COR-L47 (cell line): Measurements from ENCODE around the gene TPM1.
"Not testable (repeated sequence)": the region's sequence is repeated elsewhere in the genome, so short reads cannot be mapped to it uniquely, and the experiment has no call there.

Source experiments
- DNase-seq: peaks from one replicate; lab custom pipeline; 2025; lab: John Stamatoyannopoulos, UW

TPM1 gene

DNA sequence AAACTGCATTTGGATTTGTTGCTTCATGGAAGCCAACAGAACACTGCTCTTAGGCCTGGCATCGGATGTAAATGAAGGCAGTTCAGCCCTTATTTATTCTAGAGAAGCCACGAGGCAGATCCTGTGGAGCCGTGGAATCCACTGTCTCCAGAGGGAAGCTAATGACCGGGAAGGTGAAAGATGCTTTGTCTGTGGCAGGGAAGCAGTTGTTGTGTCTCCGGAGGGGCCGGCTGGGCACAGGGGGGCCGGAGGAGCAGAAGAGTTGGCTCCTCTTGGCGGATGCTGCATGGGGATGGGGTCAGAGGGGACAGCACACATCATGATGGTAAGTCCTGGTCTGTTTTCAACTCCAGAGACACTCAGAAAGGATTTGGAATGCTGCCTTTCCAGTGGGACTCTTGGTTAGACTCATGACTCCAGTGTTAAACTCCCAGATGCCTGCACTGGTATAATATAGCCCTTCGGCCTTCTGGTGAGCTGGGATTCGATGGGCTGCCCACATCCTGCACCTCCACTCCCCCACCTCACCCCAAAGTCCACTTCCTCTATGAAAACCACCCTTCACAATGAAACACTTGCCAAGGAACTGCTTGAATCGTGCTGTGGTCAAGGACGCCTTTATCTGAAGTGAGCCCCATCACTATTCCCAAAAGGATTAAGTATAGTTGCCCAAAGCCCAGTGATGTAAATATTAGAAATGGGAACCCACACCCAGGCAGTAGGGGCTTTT lies 33.6 kb downstream of the TPM1 start:
- no peak for DNase-seq

DNA sequence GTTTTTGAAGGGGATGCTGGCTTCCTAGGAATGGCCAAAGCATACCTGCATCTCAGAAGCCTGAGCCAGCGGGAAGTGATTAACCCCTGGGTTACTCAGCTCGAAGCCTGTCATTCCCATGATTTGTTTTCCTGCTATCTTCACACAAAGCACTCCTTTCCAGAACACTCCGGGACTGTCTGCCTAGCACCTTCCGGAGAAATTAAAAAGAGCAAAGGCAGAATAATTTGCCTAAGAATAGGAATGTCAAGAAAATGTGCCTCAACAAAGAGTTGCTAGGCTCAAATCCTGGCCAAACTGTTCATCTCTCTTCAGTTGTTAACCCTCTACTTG lies 34.1 kb downstream of the TPM1 start:
- no peak for DNase-seq

DNA sequence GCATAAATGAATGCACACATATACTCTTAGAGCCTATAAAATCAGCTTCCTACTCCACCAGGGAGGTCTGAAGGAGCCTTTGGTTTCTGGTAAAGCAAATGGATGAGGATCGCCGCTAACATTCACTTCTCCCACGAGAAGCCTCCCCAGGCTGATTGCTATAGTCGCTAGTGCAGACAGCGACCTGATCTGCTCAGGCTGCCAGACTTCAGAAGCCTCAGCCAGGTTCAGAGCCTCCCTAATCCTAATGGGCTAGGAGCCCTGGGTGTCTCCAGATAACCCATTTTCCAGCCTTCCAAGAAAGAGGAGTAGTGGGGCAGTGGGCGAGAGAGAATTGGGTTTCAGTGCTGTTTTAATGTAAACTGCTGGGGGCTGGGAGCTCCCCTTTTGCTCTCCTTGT lies 35.4 kb downstream of the TPM1 start:
- DNase-seq: no peak

DNA sequence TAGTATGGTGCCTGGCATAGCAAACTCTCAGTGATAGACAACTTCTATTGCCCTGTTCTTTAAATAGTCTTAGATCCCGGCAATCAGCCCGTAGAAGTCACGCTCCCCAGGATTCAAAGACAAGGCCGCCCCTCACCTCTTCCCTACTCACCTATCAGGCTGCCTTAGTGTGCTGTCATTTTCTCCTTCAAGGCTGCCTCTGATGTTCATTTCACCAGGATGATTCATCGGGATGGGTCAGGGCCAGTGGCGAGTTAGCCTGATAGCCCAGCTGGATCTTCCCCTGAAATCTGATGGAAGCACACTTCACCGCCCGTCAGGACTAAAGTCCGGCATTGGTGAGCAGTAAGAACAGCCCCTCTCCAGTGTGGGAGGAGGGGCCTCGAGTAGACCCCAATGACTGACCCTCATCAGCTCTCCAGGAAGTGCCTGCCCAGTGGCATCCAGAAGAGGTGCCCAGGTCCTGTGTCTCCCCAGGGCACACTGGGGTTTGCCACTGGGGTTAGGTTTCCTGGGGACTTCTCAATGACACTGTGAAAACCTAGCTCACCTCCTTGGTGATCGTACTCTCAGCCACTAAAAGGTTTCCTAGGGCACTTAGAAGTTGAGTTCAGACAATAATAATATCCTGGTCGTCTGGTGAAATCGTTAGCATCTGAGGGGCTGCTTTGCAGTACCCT lies 37.5 kb downstream of the TPM1 start:
- DNase-seq: no peak

DNA sequence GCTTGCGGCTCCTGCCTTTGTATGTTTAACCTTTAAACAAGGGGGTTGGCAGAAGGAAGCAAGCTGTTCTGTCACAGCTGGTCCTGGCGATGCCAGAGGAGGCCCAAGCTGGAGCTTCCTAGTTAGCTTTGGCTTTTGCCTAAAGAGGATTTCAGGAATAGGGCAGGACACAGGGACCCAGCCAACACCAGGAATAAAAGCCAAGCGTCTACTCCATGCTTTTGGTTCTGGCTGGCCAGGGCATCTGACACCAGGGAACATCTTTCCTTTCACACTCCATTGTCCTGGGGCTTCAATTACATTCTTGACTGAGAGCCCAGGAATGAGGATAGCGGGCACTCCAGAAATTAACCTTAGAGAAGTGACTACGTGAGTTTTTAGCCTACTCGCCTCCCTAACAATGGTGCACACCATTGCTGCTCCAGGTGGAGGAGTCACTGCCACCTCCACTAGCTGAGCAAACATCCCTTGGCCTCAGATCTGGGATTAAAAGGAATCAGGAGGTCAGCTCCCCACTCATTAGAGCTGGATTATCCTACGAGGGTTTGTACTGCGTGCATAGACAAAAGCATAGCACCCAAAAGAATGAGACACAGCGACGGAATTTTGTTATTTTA lies 38.2 kb downstream of the TPM1 start:
- no peak for DNase-seq

DNA sequence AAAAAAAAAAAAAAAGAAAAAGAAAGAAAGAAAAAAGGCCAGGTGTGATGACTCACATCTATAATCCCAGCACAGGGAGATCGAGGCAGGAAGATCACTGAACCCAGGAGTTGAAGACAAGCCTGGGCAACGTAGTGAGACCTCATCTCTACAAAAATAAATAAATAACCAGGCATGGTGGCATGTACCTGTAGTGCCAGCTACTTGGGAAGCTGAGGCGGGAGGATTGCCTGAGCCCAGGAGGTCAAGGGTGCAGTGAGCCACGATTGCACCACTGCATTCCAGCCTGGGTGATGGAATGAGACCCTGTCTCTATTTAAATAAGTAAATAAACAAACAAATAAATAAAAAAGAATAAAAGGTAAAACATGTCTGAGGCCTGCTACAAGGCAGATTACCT lies 39.8 kb downstream of the TPM1 start:
- no peak for DNase-seq

DNA sequence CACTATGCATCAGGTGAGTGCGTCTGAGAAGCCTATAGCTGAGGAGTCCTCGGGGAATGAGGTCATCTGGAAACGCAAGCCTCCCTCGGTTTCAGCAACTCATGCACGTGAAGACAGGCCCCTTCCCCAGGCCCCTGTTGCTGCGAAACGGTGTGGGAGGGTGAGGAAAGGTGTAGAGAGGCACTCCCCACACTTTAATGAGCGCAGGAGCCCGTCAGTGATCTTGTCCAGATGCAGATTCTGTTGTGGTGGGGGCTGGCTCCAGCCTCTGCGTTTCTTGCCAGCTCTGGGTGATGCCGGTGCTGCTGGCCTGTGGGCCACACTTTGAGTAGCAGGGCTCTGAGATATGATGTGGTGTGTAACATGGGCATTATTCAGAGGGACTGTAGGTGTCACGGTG lies 40.5 kb downstream of the TPM1 start:
- no peak for DNase-seq

DNA sequence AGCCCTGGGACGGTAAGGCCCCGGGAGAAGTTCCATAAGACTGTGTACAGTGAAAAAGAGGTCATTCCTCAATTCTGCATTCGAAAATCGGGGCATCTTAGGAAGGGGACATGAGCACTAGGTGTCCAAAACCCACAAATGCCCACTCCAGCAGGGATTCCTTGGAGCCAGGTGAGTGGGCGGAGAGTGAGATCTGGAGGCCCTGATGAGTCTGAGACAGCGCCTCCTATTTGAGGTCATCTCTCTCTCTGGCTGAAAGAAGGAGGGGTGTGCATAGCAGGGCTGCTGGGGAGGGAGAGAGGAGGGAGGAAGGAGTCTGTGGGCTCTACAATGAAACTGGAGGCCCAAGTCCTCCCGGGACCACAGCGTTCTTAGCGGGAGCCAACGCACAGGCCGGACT lies 41.0 kb downstream of the TPM1 start:
- no peak for DNase-seq

DNA sequence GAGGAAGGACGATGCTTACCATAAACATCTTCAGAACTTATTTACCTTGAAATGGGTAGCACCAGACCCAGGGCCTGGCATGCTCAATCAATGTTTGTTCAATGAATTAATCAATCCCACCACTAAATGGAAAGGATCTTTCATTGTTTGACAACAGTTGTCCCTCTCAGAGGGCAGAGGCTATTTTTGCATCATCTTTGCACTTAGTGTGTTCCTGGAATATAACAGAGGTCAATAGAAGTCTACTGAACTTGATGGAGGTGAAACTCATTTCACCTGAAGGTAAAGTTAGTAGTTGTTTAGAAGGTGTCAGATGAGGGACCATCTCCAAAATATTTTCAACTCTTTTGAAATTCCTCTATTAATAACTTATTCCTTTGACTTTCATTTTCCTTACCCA lies 42.3 kb downstream of the TPM1 start:
- no peak for DNase-seq

DNA sequence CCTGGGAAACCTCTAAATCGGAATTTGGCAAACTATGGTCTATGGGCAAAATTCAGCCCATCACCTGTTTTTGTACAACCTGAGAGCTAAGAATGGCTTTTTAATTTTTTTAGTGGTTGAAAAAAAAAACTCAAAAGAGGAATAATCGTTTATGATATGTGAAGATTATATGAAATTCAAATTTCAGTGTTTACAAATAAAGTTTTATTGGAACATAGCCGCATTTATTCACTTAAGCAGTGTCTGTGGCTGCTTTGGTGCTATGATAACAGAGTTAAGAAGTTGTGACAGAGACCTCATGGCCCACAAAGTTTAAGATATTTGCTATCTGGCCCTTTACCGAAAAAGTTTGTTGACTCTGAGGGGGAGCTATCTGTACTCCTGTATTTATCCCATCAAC lies 42.7 kb downstream of the TPM1 start:
- DNase-seq: no peak

DNA sequence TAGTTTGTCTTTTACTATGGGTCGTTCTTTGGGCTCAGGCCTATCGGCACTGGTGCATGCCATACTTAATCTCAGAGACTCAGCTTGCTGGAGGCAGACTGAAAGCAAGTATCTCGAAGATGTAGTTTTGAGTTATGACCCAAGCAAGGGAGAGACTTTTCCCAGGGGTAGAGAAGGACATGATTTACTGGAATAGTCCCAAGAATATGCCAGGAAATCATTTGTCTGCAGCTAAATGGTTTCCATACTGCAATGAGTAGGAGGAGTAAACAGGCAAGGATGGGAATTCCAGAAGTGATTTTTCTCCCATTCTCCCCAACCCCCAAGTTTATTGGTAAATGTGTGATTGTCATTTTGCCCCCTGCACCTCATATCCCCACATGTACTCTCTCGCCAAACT lies 43.7 kb downstream of the TPM1 start:
- no peak for DNase-seq

DNA sequence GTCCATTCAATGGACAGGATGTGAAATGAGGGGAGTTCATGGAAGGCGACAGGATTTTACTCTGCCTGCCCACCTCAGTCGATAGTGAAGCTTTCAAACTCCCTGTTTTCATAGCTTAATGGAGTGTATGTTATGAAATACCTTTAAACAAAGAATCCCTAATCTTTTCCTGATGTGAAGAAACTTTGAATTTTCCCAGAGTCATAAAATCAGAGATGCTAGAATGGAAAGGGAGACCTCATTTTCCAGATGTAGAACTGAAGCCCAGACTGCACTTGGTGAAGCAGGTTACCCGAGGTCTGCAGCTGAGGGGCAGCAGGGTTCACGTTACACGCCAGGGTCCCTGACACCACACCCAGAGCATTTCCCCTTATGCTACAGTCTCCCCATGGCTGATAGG lies 44.4 kb downstream of the TPM1 start:
- no peak for DNase-seq

DNA sequence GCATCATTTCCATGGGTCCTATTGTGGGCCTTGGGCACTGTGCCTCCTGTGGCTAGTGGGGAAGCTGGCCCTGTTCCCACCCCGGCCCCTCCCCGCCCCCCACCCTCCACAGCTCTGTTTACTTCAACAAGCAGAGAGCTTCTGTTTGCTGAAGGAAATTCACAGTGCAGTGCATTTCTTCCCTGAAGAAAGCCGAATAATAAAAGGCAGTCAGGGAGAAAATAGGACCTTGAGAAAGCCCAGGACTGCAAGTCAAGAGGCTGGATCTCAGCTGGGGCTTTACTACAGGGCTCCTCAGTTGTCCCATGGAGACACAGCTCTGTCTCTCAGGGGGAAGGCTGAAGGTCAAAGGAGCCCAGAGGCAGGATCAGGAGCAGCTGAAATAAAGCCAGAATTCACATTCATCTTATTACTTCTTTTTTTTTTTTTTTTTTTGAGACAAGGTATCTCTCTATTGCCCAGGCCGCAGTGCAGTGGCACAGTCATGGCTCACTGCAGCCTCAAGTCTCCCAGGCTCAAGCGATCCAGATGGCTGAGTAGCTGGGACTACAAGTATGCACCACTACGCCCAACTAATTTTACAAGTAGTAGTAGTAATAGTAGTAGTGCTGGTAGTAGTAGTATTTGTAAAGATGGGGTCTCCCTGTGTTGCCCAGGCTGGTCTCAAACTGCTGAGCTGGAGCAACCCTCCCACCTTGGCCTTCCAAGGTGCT lies 46.1 kb downstream of the TPM1 start:
- peak; percentile 21 for DNase-seq

DNA sequence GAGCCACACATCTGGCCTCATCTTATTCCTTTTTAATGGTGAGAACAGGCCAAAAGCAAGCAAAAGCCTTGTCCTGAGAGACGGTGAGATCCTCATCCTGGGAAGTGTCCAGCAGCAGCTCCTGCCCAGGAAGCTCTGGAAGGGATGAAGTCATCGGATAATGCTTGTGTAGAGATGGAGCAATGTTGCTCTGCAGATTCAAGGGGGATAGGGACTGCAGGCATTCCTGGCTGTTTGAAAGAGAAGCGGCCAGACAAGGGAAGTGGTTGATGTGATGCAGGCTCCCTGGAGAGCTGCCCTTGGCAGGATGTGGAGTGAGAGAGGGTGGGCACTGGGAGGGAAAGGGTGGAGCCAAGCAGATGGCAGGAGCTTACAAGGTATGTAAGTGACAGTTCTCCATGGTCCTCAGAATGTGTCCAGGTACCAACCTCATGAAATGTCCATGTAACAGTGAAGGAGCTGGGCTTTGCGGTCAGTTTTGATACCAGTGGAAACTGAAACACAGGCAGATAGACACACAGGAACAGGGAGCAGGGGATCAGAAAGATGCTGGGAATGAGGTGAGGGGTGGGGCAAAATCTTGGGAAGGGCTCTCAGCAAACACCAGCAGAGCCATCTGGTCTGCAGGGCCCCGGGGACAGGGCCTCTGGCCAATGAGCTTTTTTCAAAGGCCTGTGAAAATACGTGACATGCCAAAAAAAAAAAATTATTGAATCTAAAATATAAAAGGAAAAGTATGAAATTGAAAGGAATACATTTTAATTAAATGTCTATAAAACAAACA lies 46.9 kb downstream of the TPM1 start:
- peak; percentile 71 for DNase-seq

DNA sequence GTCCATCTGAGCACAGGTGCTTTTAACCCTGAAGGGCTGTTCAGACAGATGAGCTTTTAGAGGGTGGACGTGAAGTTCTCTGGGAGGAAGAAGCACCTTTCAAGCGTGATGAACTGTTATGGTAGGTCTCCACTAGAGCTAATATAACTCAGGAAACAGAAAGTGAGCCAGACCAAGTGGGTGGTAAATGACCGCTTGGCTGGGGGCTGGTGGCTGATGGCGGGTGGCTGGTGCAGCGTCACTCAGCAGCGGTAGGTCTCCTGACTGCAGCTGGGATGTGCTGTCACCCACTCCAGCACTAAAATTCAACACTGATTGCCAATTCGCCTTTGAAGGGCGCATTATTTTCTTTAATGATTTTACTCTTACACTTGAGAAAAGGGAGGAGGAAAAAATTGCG lies 47.9 kb downstream of the TPM1 start:
- no peak for DNase-seq

DNA sequence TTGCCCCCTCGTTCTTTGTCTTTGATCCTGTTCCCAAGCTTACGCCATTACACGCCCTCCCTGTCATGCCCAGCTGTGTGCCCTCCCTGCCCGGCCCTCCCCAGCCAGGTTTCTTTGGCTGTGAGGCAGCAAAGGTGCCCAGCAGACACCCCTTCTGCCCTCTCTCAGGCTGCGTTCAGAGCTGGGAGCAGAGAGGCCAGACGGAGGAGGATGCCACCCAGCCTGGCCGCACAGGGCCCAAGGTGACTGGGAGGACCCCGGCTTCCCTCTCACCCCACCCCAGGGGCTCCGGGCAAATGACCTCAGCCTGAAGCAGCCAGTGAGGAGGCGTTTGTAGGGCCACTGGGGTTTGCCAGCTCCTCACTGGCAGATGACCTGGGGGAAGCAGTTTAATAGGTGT lies 48.3 kb downstream of the TPM1 start:
- DNase-seq: no peak

DNA sequence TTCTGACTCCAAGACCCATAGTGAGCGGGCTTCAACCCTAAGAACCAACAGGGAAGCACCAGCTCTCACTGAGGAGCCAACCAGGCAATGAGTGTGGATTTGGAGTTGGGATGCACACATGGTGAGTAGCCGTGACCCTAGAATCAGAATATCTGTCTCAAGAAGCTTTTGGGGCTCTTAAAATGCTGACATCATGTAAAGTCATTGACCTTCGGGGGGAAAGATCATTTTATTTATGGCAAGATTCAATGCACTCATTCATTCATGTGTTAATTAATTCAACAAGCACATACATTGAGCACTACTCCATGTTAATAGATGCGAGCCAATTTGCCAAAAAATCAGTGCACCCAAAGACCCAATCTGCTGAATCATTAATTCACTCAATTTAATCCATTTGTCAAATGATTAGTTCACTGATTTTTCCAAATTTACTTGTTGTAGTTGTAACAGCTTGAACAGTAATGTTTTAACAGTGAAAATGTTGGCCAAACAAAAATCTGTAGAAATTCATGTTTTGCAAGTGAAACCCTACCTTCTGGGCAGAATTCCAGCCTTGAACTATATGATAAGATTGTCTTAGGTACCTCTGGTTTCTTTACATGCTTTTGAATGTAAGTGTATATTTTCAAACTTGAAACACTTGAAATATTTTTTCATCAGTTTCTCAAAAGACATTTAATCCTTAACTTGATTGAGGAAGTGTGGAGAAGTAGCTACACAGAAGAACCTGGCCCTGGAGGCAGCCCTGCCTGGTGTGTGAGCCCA lies 49.3 kb downstream of the TPM1 start:
- DNase-seq: no peak

DNA sequence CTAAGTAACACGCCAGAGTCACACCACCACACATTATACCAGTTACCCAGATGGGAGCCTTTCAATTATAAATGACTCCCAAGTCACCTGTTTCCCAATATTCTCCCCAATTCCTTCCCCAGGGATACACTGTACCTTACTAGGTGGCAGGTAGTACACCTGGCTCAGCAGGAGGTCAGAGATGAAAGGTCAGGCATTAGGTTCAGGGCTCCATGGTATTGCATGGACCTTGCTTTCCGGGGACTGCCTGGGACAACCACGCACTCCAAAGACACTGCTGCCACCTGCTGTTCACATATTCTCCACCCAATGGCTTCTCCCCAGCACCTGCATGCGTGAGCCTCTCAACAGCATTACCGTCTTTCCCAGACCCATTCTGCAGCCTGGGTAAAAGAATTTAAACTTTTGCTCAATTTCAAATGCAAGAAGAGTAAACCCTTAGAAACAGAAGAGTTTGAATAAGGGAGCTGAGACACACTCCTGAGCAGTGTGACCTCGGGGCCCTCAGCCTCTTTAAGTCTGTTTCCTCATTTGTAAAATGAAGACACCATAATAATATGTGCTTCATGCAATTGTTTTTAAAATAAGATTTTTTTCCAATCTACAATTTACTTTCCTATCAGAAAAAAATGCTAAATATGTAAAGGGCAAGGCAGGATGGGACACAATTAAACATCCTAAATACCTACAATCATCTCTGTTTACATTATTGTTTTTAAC lies 51.1 kb downstream of the TPM1 start:
- DNase-seq: peak; percentile 65

DNA sequence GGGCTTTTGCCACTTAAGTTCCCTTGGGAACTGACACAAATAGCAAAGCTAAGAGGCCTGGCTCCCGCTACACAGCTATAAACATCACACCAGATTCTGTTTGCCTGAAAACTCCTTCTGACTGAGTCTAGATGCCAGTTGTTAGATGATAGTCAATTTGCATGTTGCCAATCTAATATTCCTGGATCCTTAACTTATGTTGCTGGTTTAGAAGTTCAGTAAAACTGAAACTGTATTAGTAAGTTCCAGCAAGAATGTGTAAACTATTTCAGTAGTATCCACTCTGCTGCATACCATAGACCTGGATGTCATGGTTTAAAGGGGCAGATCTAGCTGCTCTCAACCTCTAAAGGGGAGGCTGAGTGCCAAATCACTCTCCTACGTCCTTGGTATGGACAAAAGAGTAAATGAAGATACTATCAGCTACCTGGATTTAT lies 52.0 kb downstream of the TPM1 start:
- no peak for DNase-seq

DNA sequence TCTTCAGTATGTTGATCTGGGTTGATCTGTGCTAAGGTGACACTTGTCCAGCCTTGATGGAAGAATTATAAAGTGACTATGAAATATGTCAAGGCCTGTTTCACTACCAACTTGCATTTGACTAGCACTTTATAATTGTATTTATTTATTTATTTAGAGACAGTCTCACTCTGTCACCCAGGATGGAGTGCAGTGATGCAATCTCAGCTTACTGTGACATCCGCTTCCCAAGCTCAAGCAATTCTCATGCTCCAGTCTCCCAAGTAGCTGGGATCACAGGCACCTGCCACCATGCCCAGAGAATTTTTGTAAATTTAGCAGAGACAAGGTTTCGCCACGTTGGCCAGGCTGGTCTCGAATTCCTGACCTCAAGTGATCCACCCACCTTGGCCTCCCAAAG lies 53.6 kb downstream of the TPM1 start:
- no peak for DNase-seq

DNA sequence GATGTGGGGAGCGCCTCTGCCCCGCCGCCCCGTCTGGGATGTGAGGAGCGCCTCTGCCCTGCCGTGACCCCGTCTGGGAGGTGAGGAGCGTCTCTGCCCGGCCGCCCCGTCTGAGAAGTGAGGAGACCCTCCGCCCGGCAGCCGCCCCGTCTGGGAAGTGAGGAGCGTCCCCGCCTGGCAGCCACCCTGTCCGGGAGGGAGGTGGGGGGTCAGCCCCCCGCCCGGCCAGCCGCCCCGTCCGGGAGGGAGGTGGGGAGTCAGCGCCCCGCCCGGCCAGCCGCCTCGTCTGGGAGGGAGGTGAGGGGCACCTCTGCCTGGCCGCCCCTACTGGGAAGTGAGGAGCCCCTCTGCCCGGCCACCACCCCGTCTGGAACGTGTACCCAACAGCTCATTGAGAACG lies 56.4 kb downstream of the TPM1 start:
- not testable (repeated sequence) for DNase-seq
